GM18517 (cell line): Measurements from ENCODE around the gene CDC42BPA.
"Not testable (repeated sequence)": the region's sequence is repeated elsewhere in the genome, so short reads cannot be mapped to it uniquely, and the experiment has no call there.

Experiments
- ATAC-seq: cut with Tn5 transposase; IDR thresholded peaks from one replicate; pipeline ENCODE4 v1.9.1; 2021; ENCODE audit warnings: mild to moderate bottlenecking, moderate library complexity; ENCODE audit not compliant: unreplicated experiment

The CDC42BPA gene

DNA sequence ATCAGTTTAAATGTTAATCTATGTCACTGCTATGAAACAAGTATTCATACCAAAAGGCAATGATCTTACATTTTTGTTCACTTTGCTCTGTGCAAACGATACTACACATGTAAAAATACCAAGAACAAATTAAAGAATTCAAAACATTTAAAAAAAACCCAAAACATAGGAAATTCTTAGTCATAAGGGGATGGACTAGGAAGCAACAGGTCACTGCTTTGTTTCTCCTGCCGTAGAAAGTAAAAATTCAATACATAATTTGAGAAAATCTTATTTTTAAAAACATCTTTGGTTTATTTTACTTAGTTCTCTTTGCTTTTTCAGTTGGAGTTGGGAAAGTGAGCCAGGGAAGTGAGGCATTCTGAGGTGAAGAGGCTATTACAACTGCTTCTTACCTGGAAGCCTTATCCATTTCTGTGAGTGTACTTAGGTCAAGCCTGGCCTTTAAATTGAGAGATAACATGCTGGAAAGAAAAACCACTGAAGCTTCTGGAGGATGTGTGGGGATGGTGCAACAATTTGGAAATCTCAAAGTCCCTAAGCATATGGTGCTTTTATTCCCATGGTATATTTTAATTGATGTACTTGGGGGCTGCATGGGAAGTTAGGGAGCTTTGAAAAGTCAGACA, 183.5 kb downstream of the CDC42BPA start:
- ATAC-seq = no peak

DNA sequence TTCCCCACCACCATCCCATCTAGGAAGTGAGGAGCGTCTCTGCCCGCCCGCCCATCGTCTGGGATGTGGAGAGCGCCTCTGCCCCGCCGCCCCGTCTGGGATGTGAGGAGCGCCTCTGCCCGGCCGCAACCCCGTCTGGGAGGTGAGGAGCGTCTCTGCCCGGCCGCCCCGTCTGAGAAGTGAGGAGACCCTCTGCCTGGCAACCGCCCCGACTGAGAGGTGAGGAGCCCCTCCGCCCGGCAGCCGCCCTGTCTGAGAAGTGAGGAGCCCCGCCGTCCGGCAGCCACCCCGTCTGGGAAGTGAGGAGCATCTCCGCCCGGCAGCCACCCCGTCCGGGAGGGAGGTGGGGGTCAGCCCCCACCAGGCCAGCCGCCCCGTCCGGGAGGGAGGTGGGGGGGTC, 185.6 kb downstream of the CDC42BPA start:
- not testable (repeated sequence) for ATAC-seq

DNA sequence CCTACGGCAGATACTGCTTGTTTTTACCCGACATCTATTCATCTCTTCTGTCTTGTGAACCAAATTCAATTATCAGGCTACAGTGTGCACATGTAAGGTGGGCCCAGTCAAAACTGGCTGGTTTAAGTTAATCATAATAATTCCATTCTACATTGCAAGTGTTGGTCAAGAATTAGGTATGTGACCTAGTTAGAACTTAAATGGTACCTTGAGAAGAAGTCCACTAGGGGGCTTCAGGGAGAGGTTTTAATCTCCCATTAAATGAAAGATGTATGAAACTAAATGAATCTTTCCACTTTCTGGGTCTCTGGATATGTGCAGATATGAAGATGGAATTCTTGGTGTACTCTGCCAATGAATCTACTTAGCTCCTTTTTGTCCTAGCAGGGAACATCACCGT, 187.1 kb downstream of the CDC42BPA start:
- ATAC-seq = no peak

DNA sequence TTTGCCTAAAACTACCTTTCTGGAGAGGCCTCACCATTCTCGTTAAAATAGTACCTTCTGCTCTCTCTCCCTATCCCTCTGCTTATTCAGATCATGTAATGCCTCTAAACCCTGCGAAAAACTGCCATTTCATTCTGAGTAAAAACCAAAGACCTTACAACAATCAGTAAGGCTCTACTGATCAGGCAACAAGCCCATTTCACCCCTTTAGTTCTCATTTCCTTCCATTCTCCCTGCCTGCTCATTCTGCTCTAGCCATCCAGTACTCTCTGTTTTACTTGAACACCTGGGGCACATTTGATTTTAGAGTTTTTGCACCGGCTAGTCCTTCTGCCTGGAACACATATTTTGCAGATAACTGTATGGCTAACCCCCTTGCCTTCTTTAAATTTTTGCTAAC, 190.4 kb downstream of the CDC42BPA start:
- ATAC-seq = no peak

DNA sequence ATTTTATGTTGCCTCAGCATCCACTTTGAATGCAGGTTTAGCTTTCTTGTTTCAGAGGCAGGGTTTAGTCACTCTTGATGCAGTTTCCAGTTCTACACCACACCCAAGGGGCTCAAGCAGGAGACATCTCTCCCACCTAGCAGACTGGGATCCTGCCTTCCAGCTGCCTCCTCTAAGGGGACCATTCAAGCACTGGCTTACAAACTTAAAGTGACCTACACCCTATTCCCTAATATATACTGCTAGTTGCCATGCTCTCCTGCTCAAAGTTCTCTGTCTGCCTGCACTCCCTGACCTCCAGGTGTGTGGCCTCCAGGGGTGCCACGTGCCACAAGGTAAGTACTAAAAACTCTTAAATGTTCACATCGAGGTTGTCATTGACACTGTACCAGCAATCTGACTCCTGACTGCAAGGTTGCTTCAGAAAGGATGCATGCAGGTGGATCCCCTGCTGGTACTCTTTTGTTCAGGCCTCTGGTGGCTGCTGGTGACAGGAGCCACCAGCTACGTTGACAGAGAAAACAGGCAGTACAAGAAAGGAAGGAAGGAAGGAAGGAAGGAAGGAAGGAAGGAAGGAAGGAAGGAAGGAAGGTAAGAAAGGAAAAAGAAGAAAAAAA, 192.3 kb downstream of the CDC42BPA start:
- ATAC-seq = no peak

DNA sequence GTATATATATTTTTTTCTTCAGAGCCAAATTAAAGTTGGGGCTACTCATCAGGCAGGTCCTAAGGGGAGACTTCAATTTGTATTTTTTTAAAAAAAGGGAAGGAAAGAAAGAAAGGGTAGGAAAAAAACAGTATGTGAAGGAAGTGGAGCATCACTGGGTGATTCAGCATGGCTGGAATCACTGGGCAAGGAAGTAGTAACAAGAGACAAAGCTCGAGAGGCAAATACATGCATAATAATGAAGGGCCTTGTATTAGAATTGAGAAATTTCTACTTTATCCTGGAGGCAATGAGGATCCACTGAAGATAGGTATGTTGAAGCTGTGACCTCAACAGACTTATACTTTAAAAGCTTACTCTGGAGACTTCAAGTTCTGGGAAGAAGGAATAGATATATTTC, 193.8 kb downstream of the CDC42BPA start:
- no peak for ATAC-seq

DNA sequence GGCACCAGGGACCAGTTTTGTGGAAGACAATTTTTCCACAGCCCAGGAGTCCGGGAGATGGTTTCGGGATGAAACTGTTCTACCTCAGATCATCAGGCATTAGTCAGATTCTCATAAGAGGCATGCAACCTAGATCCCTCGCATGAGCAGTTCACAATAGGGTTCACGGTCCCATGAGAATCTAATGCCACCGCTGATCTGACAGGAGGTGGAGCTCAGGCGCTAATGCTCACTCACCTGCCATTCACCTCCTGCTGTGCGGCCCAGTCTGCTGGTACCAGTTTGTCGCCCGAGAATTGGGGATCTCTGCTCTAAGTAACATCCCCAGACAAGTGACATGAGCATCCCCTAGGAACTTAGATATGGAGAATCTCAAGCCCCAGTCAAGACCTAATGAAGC, 197.5 kb downstream of the CDC42BPA start:
- ATAC-seq = no peak

DNA sequence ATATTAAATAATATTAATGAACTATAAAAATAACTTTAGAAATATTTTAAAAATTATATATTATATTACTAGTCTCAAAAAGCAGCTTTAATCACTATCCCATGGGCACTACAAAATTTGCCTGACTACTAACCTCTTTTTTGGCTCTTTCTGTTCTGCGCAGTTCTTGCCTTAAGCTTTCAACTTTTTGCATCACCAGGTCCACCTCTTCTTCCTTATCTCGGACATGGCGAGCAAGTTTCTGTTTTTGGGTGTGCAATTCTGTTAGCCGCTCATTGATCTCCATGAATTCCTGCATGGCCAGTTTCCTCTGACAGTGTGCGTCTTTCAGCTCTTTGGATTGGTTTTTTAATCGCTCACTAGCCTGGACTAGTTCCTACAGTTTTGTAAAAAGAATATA, 205.8 kb downstream of the CDC42BPA start:
- no peak for ATAC-seq

DNA sequence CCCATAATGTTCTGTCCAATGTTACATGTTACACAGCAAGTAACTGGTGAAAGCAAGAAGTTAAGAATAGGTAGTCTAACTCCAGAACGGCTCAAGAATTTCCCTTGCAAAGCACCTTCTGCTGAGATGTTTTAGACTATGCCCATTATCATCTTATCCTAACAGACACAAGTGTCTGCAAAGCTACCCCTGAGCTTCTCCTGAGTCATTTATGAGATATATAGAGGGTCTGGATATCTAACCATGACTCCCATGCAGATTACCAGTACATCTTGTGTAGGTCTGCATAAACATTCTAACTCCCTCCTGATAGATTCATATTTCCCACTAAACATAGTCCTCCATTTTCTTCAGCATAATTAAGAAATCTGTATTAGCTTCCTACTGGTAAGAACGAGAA, 206.5 kb downstream of the CDC42BPA start:
- no peak for ATAC-seq

DNA sequence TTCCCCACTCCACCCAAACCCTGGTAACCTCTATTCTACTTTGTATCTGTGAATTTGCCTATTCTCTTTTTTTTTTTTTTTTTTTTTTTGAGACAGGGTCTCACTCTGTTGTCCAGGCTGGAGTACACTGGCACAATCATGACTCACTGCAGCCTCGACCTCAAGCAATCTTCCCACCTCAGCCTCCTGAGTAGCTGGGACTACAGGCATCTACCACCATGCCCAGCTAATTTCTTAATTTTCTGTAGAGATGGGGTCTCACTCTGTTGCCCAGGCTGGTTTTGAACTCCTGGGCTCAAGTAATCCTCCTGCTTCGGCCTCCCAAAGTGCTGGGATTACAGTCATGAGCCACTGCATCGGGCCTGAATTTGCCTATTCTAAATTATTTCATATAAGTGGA, 213.0 kb downstream of the CDC42BPA start:
- not testable (repeated sequence) for ATAC-seq

DNA sequence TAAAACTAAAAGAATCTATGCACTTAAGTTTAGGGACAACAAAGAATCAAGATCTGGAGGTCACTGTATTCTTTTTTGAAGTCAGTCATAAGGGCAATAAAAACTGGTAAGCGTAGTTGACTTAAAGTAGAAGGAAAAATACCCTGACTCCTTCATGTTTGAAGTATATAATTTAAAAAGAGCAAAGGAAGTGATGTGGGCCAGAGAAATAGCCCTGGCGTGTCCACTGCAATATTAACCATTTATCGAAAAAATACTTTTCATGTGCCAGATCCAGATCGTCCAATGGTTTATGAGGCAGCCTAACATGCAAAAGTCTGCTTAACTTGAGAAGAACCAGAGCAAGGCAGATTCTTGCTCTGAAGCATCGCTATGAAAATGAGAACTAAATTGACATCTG, 216.2 kb downstream of the CDC42BPA start:
- ATAC-seq = no peak

DNA sequence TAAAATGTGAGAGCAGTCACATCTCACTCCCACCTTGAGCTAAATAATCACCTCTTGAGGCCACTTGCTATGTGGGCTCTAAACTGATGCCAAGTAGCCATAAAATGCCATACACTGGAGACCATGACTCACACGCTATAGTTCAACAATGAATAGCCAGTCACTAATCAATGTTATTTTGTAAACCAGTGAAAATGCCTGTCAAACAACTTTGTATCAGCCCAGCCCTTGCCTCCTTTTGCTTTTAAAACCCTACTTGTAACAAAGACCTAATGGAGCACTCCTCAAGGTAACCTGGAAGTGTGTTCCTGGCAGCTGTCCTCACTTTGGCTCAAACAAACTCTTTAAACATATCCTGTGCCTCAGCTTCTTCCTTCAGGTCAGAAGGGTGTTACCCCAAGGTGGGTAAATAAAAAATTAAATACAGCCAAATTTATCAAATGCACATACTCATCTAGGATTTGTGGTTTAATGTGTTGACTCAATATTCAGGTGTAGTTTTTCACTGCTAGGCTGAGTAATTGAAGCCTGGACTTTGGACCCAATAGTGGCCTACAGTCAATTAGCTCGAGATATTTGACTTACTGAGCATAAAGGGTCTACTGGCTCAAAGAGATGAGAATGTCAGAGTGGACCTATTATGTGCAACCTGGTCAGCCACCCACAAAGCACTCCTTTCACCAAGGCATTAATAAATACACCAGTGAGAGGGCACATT, 223.9 kb downstream of the CDC42BPA start:
- ATAC-seq = no peak

DNA sequence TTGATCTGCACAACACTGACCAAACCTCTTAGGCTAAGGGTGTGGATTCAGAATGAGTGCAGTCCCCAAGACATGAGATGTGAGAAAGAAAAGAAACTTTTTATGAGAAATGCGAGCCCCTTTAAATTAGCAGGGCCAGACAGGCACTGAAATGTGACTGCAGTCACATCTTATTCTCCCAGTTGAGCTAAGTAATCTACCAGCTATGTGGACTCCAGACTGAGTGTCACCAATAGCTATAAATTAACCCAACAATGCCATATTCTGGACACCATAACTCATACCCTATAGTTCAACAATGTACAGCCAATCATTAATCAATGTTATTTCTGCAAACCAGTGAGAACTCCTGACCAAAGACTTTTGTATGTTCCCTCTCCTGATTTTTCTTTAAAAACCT, 225.0 kb downstream of the CDC42BPA start:
- no peak for ATAC-seq

DNA sequence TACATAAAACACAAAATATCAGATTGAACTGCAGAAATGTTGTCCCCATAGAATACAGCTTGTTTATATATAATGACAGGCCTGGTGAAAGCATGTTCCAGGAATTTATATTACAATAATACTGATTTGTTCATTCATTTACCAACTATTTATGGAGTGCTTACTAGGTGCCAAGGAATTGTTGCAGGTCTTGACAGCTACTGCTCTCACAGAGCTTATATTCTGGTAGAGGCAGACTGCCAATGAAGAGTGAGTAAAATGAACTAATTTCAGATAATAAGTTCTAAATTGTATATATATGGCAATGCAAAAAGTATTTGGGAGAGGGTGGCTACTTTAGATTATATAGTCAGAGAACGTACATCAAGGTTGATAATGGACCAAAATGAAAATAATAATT, 226.2 kb downstream of the CDC42BPA start:
- no peak for ATAC-seq

DNA sequence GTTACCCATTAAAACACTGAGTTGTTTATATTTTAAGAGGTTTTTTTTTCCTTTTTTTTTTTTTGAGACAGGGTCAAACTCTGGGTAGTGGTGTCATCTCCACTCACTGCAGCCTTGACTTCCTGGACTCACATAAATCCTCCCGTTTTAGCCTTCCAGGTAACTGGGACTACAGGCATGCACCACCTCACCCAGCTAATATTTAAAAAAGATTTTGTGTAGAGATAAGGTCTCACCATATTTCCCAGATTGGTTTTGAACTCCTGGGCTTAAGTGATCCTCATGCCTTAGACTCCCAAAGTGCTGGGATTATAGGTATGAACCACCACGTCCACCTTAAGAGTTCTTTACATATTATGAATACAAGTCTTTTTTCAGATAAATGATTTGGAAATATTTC, 231.7 kb downstream of the CDC42BPA start:
- ATAC-seq = no peak

DNA sequence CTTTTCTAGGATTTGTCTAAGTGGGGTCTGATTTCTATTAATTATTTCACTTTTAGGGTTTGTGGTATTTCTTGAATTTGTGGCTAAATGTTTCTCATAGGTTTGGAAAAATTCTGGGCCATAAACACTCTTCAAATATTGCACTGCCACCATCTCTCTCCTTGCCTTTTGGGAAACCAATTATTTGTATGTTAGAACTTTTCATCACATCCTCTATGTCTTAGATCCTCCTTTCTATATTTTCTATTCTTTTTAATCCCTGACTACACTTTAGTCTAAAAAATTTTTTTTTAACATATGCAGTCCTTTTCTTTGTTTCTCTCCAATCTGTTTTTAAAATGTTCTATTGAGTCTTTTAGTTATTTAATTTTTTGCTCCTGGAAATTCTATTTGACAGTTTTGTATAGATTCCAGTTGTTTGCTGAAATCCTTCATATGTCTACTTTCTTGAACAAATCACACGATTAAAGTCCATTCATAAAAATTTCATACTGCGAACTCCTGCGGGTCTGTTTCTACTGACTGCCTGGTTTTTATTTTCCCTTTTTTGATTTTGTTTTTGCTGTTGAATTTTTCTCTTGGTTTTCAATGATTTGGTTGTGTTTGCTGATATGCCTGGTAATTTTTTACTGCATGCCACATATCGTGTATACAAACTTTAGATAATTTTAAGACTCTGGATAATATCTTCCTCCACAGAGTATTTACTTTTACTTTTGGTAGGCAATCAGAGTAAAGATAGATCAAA, 235.1 kb downstream of the CDC42BPA start:
- ATAC-seq = no peak

DNA sequence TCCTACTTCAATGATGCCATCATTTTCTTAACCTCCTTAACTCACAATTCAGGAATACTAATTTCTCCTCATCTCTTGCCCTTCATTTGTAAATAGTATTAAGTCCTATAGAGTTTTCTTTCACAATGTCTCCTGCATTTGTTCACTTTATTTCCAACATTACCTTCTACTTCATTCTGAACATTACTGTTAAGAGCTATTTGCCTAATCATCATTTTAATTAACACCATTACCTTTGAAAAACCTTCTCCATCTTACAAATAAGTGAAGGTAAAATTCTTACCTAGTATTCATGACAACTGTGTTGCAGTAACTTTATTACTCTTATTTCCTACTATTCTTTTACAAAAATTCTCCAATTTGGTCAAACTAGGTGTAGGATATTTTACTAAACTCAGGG, 240.5 kb downstream of the CDC42BPA start:
- no peak for ATAC-seq

DNA sequence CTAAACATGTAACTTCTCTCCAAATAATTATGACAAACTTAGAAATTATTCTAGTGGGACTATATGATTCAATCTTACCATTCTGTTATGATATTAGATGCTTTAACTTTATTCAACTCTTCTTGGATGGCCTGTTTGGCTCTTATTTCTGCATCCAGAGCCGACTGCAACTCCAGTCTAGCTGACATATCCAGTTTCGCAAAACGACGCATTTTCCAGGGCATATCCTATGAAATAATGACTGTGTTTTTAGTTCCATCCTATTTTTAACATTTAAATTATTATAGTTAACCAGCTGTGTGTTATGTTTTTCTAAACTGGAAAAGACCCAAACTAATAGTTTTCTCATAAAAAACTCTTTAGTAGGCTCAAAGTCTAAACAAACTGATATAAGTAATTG, 244.5 kb downstream of the CDC42BPA start:
- ATAC-seq = no peak

DNA sequence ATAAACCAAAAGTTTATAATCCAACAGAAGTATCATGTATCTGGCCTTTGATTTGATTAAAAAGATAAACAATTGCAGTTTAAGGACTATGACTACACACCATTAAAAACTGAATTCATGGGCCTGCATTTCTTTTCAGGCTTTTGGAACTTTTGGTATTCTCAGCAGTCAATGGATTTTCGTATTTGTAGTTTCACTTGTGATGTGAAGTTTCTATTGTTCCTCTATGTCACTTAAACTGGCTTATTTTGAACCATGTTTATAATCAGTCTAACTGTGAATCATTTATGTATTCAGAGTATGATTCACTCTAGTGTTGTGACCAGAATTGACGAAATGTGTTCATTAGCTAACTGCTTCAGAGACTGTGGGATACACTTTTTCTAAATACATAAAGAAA, 245.3 kb downstream of the CDC42BPA start:
- no peak for ATAC-seq

DNA sequence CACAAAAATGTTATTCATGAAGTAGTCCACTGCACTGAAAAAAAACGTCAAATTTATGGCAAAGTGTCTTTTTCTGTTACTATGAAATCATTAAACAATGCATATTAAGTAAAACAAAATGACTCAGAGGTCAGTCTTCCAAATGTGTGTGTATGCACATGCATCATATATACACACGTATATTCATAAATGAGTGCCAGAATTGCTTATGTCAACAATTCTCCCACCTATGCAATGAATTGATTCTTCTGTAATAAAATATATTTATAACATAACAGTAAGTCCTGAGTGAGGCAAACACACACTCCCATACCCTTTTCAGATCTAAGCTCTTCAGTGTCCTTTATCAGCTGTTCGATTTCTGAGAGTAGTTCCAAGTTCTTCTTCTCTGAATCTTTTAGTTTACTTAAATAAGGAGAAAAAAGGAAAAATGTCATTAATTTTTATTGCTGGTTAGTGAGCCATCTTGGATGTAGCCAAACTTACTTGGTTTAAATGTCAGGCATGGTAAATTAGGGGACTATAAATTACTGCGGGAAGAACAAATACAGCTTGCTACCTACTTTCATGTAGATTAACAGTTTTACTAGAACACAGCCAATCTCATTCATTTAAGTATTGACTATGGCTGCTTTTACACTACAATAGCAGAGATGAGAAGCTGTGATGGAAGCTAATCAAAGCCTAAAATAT, 246.3 kb downstream of the CDC42BPA start:
- ATAC-seq = no peak

DNA sequence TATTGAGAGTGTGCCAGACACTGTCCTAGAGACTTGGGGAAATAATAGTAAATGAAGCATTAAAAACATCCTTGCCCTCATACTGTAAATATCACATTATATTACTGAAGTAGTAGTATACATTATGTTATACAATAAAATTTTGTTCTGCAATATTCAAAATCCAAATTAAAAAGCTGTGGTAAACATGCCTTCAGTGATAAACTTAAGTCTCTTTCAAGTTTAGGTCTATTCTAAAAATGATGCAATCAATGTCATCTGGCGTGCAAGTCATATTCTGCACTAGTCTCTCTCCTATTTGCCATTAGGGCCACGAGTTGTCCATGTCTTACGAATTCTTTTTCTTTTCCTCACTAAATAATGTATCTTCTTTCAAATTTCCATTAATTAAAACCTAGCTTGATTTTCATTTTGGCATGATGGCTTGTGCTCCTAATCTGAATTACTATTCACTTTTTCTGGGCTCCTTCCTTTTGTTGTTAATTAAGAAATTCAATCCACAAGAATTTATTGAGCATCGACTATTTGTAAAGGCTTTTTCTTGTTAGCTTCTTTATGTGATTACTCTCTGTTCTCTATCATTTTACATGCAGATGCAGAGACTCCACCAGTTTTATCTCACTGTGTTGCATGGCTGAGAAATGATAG, 247.5 kb downstream of the CDC42BPA start:
- ATAC-seq = no peak
